Pancreas (tissue), 10 donors: ENCODE measurements around the gene SETD4. TPM values are rescaled to one million over a fixed set of nuclear protein-coding genes. Genes with fewer than 3 reads are reported as not detected.

Experiments used
- ATAC-seq, 4 donors: fragments of 200-7000 bp; cut with Tn5 transposase; one replicate each; pipeline versions ENCODE4 v1.8.0 to v1.9.1; 2020; ENCODE audit warnings: mild to moderate bottlenecking in 4 of 4, moderate library complexity in 4 of 4
- DNase-seq, 6 donors: peaks; one replicate each; pipeline ENCODE4 v3.0.0-alpha.2; 2020
- FAIRE-seq: peaks from 2 replicates; lab custom pipeline; 2012; peaks lifted over from hg19 to GRCh38; lab: Jason Lieb, UNC
- H3K27ac ChIP-seq, 4 donors: fragments of 200-600 bp; sonication (generic); 1 replicate in 3 of 4; 2 replicates in 1 of 4; pipeline versions ENCODE4 v1.5.0 to v1.8.0; 2020
- H3K27me3 ChIP-seq, 4 donors: fragments of 200-600 bp; one replicate each; pipeline ENCODE4 v1.8.0; 2021
- H3K36me3 ChIP-seq, 3 donors: fragments of 200-600 bp; sonication (generic) in 1 of 3; one replicate each; pipeline versions ENCODE4 v1.5.0 to v1.8.0; 2020 to 2021
- H3K4me1 ChIP-seq, 3 donors: fragments of 200-600 bp; one replicate each; pipeline ENCODE4 v1.8.0; 2021
- H3K4me3 ChIP-seq, 4 donors: fragments of 200-600 bp; sonication (generic) in 2 of 4; one replicate each; pipeline versions ENCODE4 v1.5.0 to v1.8.0; 2020 to 2021
- H3K9me3 ChIP-seq, 4 donors: fragments of 200-600 bp; one replicate each; pipeline ENCODE4 v1.8.0; 2021
- WGBS, 2 donors: extraction: QIAGEN DNeasy Blood & Tissue Kit; methylation state at CpG; one replicate each; pipeline ENCODE4 v1.1.7; 2013; 5-methylcytosine and 5-hydroxymethylcytosine counted together
- intact Hi-C, 3 donors: fragments of 100-400 bp; cut with DNase I; formaldehyde crosslinking; loops; one replicate each; pipeline versions ENCODE4 v1.11.1 to v1.14.2; 2022
- polyA plus RNA-seq, 2 donors: library from polyadenylated mRNA; stranded (reverse); fragments of 200-250 nt; gene quantifications; one replicate each; pipeline ENCODE4 v1.2.3, GENCODE V29; 2013
- total RNA-seq, 6 donors: library from RNA; stranded (reverse); fragmentation: NEBNext Ultra II Directional in 4 of 6; extraction: Animal tissue kit (Norgen Biotek cat#: 25700) in 4 of 6; gene quantifications; one replicate each; pipeline versions ENCODE4 v1.2.1 to v1.2.4, GENCODE V29; 2021 to 2023
- TF ChIP-seq, protein P1 (sequence below), 4 donors: fragments of 200-600 bp; sonication (generic) in 3 of 4; IDR thresholded peaks; one replicate each; pipeline versions ENCODE4 v1.5.0 to v1.8.0; 2021; ENCODE audit warnings: antibody characterized with exemption in 4 of 4
- donor health status: healthy with polysubstance abuse.
- donor health status: DM: no; HTN: no; CAD: no; lungs with moderate emphysema.
- donor health status: DM: no; HTN: no; CAD: no.
- donor health status: control.
- donor health status: control.
- donor health status: Bipolar disorder and iron deficiency.
- donor health status: DM: yes; HTN: yes; CAD: no.
- donor health status: DM: no; HTN: no; CAD: no.
- donor health status: DM: no; HTN: no; CAD: no.
- donor health status: DM: yes; HTN: yes; CAD: no.

Gene SETD4
- total and polyA plus RNA-seq, 8 donors = 5.7 to 16.8 (median 8.7) TPM

DNA sequence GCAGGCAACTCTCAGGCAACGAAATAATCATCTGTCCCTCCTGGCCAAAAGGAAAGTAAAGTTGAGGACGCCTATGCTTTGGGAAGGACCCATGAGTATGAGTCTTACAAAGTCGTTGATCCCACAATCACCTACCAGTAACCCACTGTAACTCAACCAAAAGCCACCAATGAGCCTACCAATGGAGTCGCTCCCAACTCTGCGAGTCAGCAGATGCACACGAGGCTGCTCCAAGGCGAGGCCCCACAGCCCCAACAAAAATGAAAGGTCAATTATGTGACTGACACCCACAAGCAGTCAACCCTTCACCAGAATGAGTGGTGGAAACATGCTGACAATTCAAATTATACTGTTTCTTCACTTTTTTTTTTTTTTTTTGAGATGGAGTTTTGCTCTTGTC lies 12.0 kb downstream of the SETD4 start:
- no peak for ATAC-seq
- intact Hi-C loops = loop anchor here in 1 of 3 donors (10.0 kb wide), 1 partner anchor 66 kb away; no protein-coding TSS in a partner anchor
- Histone ChIP-seq H3K4me1 (no peaks in the 10 kb centered on the region), H3K27ac (no peak overlapping the region), H3K9me3 (no peaks in the 10 kb centered on the region), H3K27me3 (no peaks in the 10 kb centered on the region), H3K36me3 (peaks cover 0 to 51% (median 18%) of the 10 kb centered on the region in 3 donors), H3K4me3 (no peak overlapping the region)
- TF ChIP-seq, protein P1, sequence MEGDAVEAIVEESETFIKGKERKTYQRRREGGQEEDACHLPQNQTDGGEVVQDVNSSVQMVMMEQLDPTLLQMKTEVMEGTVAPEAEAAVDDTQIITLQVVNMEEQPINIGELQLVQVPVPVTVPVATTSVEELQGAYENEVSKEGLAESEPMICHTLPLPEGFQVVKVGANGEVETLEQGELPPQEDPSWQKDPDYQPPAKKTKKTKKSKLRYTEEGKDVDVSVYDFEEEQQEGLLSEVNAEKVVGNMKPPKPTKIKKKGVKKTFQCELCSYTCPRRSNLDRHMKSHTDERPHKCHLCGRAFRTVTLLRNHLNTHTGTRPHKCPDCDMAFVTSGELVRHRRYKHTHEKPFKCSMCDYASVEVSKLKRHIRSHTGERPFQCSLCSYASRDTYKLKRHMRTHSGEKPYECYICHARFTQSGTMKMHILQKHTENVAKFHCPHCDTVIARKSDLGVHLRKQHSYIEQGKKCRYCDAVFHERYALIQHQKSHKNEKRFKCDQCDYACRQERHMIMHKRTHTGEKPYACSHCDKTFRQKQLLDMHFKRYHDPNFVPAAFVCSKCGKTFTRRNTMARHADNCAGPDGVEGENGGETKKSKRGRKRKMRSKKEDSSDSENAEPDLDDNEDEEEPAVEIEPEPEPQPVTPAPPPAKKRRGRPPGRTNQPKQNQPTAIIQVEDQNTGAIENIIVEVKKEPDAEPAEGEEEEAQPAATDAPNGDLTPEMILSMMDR (IDR thresholded peaks at IDR 0.05) = no peak
- FAIRE-seq = no peak
- WGBS, 2 donors = 94 to 95% methylated on average over 7 of the region's 7 CpGs
- DNase-seq = no peak

DNA sequence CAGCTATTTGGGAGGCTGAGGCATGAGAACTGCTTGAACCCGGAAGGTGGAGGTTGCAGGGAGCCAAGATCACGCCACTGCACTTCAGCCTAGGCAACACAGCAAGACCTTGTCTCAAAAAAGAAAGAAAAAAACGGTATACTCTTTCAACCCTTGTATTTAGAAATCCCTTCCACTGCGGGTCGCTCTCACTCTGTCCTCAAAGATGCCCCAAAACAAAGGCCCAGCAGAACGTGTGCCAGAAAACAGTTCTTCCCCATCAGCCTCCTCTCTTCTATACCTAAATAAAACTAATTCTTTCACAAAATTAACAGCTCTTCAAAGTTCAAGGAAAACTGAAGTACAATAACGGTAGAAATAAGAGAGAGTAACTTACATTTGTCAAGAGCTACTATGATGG lies 13.2 kb downstream of the SETD4 start:
- no peak for FAIRE-seq

DNA sequence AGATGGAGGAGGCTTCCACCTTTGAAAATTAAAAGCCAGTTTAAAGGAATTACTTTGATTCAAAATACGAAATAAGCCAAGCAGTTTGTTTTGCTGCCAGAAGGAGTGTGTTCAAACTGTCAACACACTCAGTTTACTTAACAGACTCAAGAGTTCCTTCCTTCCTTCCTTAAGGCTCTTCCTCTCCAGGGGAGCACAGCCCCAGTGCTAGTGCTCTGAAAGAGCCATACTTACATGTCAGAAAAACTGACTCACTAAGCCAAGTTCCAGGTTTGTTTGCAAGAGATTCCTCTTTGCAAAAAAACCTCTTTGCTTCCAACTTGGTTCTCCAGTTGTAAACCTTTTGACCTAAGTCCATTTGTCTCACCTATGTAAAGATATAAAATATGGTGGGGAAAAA lies 14.3 kb downstream of the SETD4 start:
- Histone ChIP-seq H3K4me1 (no peaks in the 10 kb centered on the region), H3K27ac (no peak overlapping the region), H3K36me3 (peaks cover 0 to 58% (median 18%) of the 10 kb centered on the region in 3 donors), H3K9me3 (no peaks in the 10 kb centered on the region), H3K4me3 (no peak overlapping the region), H3K27me3 (no peaks in the 10 kb centered on the region)
- WGBS, 2 donors = 86 to 87% methylated on average over 1 of the region's 1 CpG
- FAIRE-seq (no peak), DNase-seq (no peak), ATAC-seq (no peak)
- intact Hi-C loops = loop anchor here in 1 of 3 donors (10.0 kb wide), 1 partner anchor 69 kb away; no protein-coding TSS in a partner anchor
- TF ChIP-seq, protein P1 (IDR thresholded peaks at IDR 0.05) = no peak

More for the DNA sequence above, 13.2 kb downstream of the SETD4 start:
- H3K27ac ChIP-seq = no peak overlapping the region
- H3K4me1 ChIP-seq = no peaks in the 10 kb centered on the region
- no peak overlapping the region for H3K4me3 ChIP-seq
- peaks cover 0 to 57% (median 18%) of the 10 kb centered on the region in 3 donors for H3K36me3 ChIP-seq
- WGBS, 2 donors = 84 to 87% methylated on average over 7 of the region's 7 CpGs
- DNase-seq = no peak
- intact Hi-C loops = loop anchor here in 1 of 3 donors (10.0 kb wide), 1 partner anchor 68 kb away; no protein-coding TSS in a partner anchor
- no peak for ATAC-seq
- TF ChIP-seq, protein P1 (IDR thresholded peaks at IDR 0.05) = no peak
- H3K27me3 ChIP-seq = no peaks in the 10 kb centered on the region
- no peaks in the 10 kb centered on the region for H3K9me3 ChIP-seq

DNA sequence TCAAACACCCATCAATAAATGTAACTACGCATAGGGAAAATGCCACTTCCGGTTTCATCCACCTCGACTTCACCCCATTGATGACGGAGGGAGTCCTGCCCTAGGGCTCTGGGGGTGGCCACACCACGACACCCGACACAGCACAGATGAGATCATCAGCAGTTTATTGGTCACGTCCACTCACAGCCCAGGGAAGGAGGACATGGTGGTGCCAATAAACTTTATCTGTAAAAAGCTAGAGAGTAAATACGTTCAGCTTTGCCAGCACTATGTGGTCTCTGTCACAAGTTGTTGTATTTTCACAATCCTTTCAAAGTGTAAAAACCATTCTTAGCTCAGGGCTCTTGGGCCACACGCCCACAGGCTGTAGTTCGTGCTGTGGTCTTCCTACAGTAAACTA lies 16.3 kb downstream of the SETD4 start:
- 81 to 85% methylated on average over 10 of the region's 10 CpGs for WGBS, 2 donors
- peaks cover 0 to 51% (median 18%) of the 10 kb centered on the region in 3 donors for H3K36me3 ChIP-seq
- no peaks in the 10 kb centered on the region for H3K9me3 ChIP-seq
- intact Hi-C loops = loop anchor here in 1 of 3 donors (10.0 kb wide), 1 partner anchor 71 kb away; no protein-coding TSS in a partner anchor
- H3K27ac ChIP-seq = no peak overlapping the region
- FAIRE-seq (no peak), ATAC-seq (no peak), DNase-seq (no peak)
- no peaks in the 10 kb centered on the region for H3K4me1 ChIP-seq
- no peaks in the 10 kb centered on the region for H3K27me3 ChIP-seq
- TF ChIP-seq, protein P1 (IDR thresholded peaks at IDR 0.05) = no peak
- H3K4me3 ChIP-seq = no peak overlapping the region

DNA sequence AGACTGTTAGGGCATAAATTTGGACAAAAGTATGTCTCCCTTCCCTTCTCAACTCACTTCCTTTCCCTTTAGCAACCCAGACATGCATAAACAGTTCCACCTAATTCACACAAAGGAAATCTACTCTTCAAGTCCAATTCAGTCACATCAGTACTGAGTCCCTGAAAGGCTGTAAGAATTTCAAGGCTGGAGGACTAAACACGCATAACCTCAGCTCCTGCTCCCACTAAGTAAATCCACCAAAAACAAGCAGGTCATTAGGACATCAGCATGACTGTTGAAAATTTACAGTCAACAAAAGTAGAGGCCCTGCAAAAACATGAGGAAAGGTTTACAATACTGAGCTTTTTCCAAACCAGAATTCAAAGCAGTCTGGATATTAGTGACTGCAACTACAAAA lies 18.4 kb downstream of the SETD4 start:
- ATAC-seq (no peak), FAIRE-seq (no peak), DNase-seq (no peak)
- Histone ChIP-seq H3K27ac (no peak overlapping the region), H3K4me3 (no peak overlapping the region), H3K27me3 (no peaks in the 10 kb centered on the region), H3K9me3 (no peaks in the 10 kb centered on the region), H3K4me1 (no peaks in the 10 kb centered on the region), H3K36me3 (peaks cover 0 to 60% (median 18%) of the 10 kb centered on the region in 3 donors)
- 88 to 89% methylated on average over 1 of the region's 1 CpG for WGBS, 2 donors
- intact Hi-C loops = loop anchor here in 1 of 3 donors (10.0 kb wide), 1 partner anchor 73 kb away; no protein-coding TSS in a partner anchor
- TF ChIP-seq, protein P1 (IDR thresholded peaks at IDR 0.05) = no peak
